Gastroesophageal sphincter (tissue), 4 donors: ENCODE data around the gene ATP9A. TPM values are rescaled to one million over a fixed set of nuclear protein-coding genes. Genes with fewer than 3 reads are reported as not detected.
"Not testable (repeated sequence)": the region's sequence is repeated elsewhere in the genome, so short reads cannot be mapped to it uniquely, and the experiment has no call there.

Source experiments
- ATAC-seq: fragments of 150-250 bp; one replicate; pipeline ENCODE4 v1.9.1; 2016; ENCODE audit warnings: mild to moderate bottlenecking, moderate library complexity
- H3K27ac ChIP-seq, 4 donors: fragments of 200-600 bp; sonication (generic) in 3 of 4; 1 replicate in 3 of 4; 2 replicates in 1 of 4; pipeline ENCODE4 v1.5.1; 2016 to 2019
- H3K27me3 ChIP-seq: fragments of 200-600 bp; sonication (generic); one replicate; pipeline ENCODE4 v1.5.1; 2019
- H3K36me3 ChIP-seq, 2 donors: fragments of 200-600 bp; sonication (generic); one replicate each; pipeline ENCODE4 v1.5.1; 2019; ENCODE audit warnings: control low read depth in 1 of 2
- H3K4me1 ChIP-seq, 3 donors: fragments of 200-600 bp; sonication (generic); 1 replicate in 2 of 3; 2 replicates in 1 of 3; pipeline ENCODE4 v1.5.1; 2016 to 2019; ENCODE audit warnings: control low read depth in 2 of 3
- H3K4me3 ChIP-seq, 2 donors: fragments of 200-600 bp; sonication (generic); one replicate each; pipeline ENCODE4 v1.5.1; 2019; ENCODE audit warnings: mild to moderate bottlenecking in 1 of 2, moderate library complexity in 1 of 2
- H3K9me3 ChIP-seq, 3 donors: fragments of 200-600 bp; sonication (generic); one replicate each; pipeline ENCODE4 v1.5.1; 2017 to 2019; ENCODE audit warnings: control low read depth in 2 of 3
- EP300 ChIP-seq: sonication (generic); formaldehyde crosslinking; IDR thresholded peaks from one replicate; pipeline ENCODE4 v1.6.1; 2017; ENCODE audit warnings: antibody characterized with exemption, mild to moderate bottlenecking
- POLR2A ChIP-seq, 2 donors: fragments of 450-650 bp; IDR thresholded peaks; one replicate each; pipeline ENCODE4 v1.6.1; 2017; ENCODE audit warnings: antibody characterized with exemption in 2 of 2, mild to moderate bottlenecking in 2 of 2, moderate library complexity in 1 of 2
- POLR2AphosphoS5 ChIP-seq: sonication (generic); formaldehyde crosslinking; IDR thresholded peaks from one replicate; pipeline ENCODE4 v1.6.1; 2017; ENCODE audit warnings: antibody characterized with exemption
- WGBS, 2 donors: methylation state at CpG; one replicate each; pipeline ENCODE4 v1.1.5; 2018; ENCODE audit warnings: low coverage in 1 of 2; 5-methylcytosine and 5-hydroxymethylcytosine counted together
- total RNA-seq, 4 donors: library from RNA; depleted of rRNA; stranded (reverse); fragments of >200 nt; gene quantifications; one replicate each; pipeline ENCODE4 v1.1.0, GENCODE V29; 2016
- TF ChIP-seq, protein P1 (sequence below), 4 experiments: fragments of 200-600 bp in 2 of 4; fragments of 450-650 bp in 2 of 4; sonication (generic) in 1 of 4; IDR thresholded peaks; one replicate each; pipeline ENCODE4 v1.5.1; 2017 to 2019; ENCODE audit warnings: antibody characterized with exemption in 4 of 4, mild to moderate bottlenecking in 2 of 4, moderate library complexity in 2 of 4

The ATP9A gene, protein sequence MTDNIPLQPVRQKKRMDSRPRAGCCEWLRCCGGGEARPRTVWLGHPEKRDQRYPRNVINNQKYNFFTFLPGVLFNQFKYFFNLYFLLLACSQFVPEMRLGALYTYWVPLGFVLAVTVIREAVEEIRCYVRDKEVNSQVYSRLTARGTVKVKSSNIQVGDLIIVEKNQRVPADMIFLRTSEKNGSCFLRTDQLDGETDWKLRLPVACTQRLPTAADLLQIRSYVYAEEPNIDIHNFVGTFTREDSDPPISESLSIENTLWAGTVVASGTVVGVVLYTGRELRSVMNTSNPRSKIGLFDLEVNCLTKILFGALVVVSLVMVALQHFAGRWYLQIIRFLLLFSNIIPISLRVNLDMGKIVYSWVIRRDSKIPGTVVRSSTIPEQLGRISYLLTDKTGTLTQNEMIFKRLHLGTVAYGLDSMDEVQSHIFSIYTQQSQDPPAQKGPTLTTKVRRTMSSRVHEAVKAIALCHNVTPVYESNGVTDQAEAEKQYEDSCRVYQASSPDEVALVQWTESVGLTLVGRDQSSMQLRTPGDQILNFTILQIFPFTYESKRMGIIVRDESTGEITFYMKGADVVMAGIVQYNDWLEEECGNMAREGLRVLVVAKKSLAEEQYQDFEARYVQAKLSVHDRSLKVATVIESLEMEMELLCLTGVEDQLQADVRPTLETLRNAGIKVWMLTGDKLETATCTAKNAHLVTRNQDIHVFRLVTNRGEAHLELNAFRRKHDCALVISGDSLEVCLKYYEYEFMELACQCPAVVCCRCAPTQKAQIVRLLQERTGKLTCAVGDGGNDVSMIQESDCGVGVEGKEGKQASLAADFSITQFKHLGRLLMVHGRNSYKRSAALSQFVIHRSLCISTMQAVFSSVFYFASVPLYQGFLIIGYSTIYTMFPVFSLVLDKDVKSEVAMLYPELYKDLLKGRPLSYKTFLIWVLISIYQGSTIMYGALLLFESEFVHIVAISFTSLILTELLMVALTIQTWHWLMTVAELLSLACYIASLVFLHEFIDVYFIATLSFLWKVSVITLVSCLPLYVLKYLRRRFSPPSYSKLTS
- 10 to 100 TPM; 49.3 to 80.2 (median 57.7) TPM for total RNA-seq

DNA sequence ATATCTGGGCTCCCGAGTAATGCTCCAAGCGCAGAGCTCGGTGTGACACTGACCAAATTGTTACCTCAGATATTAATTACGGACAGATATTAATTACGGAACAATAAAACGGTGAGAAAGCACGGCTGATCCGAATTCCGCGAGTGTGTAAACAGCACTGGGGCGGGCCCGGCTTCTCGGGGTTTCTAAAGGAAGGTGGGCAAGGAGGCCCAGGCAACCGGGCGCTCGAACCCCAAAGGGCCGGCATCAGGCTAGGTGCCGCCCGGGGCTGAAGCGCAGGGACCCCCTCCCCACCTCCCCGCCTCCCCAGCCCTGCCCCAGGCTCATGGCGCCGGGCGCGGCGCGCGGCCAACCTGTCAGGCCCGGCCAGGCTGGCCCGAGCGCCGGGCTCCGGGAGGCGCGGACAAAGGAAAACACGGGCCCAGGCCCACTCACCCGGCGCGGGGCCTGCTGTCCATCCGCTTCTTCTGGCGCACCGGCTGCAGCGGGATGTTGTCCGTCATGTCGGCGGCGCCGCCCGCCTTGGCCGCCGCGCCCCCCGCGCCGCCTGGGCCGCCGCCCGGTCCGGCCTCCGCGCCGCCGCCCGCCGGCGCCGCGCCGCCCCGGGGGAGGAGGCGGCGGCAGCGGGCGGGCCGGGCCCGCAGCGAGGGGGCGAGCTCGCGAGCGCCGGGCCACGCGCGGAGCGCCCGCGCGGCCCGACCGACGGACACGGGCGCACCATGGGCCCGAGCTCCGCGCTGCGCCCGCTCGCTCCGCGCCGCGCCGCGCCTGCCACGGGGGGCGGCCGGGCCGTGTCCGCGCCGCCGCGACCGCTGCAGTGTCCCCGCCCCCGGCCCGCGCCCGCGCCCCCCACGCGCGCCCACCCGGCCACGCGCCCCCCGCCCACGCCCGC, at the start of gene ATP9A:
ATP9A (minus strand) TSS at position 524 of the 892 bp plus-strand sequence; CDS start at position 503, 21 bp downstream.
- peak within 1 kb of the TSS; percentile 11 to 86 (median 83) for H3K27ac ChIP-seq
- no CpG with 5 or more reads among the region's 131 CpGs for WGBS, 2 donors

DNA sequence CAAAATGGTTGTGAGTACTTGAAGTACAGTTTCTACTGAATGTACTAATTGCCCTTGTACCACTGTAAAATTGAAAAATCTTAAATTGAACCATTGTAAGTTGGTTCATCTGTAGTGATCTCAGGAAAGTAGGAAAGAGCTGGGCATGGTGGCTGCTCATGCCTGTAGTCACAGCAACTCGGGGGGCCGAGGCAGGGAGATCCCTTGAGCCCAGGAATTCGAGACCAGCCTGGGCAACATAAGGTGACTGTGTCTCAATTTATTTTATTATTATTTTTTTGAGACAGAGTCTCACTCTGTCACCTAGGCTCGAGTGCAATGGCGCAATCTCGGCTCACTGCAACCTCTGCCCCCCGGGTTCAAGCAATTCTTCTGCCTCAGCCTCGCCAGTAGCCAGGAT, 48.7 kb upstream of the ATP9A start:
- not testable (repeated sequence) for ATAC-seq, H3K36me3 ChIP-seq

More for the DNA sequence above, at the start of gene ATP9A:
- H3K36me3 ChIP-seq = no peaks in the 10 kb centered on the region
- H3K9me3 ChIP-seq = no peaks in the 10 kb centered on the region
- TF ChIP-seq POLR2A (IDR thresholded peaks at IDR 0.05) = no peak
- peak; percentile 18 for TF ChIP-seq POLR2AphosphoS5
- H3K4me1 ChIP-seq = peaks cover 0 to 33% (median 0%) of the 10 kb centered on the region in 3 donors
- H3K4me3 ChIP-seq = peak within 1 kb of the TSS; percentile 79 to 86
- no peaks in the 10 kb centered on the region for H3K27me3 ChIP-seq
- ATAC-seq = peak; percentile 64

DNA sequence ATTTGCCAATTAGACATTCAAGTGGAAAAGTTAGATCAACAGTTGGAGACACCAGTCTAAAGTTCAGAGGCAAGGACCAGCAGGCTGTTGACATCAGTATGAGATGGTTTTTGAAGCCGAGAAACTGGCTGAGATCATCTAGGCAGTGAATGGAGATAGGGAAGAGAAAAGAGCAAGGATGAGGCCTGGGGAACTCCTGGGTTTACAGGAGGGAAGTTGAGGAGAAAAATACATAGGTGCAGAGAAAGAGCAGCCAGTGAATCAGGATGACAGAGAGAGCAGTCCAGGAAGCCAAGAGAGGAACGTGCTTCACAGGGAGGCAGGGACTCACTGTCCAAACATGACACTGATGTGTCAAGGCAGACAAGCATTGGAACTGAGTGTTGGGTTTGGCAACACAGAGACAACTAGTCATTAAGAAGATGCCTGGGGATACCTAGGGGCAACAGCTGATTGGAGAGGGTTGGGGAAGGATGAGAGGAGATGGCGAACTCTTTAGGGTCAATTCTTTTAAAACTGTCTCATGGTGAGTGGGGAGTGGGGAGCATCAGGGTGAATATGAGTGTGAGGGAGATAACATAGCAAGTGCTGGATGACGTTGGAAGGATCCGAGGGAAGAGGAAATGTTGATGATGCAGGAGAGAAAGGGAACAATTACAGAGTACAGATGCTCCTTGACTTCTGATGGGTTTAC, 47.3 kb upstream of the ATP9A start:
- no peak overlapping the region for H3K4me3 ChIP-seq
- WGBS, 2 donors = 59 to 60% methylated on average over 4 to 5 of the region's 5 CpGs
- no peaks in the 10 kb centered on the region for H3K9me3 ChIP-seq

More for the DNA sequence above, 48.7 kb upstream of the ATP9A start:
- H3K9me3 ChIP-seq, H3K4me3 ChIP-seq, H3K27ac ChIP-seq, H3K27me3 ChIP-seq, H3K4me1 ChIP-seq: not testable (repeated sequence)
- 88 to 95% methylated on average over 7 to 8 of the region's 8 CpGs for WGBS, 2 donors

DNA sequence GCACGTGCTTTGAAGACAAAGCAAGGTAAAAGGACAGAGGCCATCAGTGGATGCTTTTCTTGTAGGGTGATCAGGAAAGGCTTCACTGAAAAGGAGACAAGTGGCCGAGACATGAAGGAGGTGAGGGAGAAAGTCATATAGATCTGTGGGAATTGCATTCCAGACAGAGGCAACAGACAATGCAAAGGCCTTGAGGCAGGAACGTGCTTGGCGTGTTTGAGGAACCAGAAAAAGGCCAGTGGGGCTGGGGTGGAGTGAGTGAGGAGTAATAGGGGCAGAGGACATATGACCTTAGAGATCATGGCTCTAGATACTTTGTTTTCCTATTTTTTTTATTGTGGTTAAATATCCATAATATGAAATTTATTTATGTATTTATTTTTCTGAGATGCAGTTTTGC, 44.7 kb upstream of the ATP9A start:
- no peak for ATAC-seq

More for the DNA sequence above, 47.3 kb upstream of the ATP9A start:
- no peak for ATAC-seq
- Histone ChIP-seq H3K27me3 (no peaks in the 10 kb centered on the region), H3K4me1 (peaks cover 0 to 13% (median 0%) of the 10 kb centered on the region in 3 donors), H3K27ac (no peak overlapping the region), H3K36me3 (no peaks in the 10 kb centered on the region)
- TF ChIP-seq POLR2A (IDR thresholded peaks at IDR 0.05) = no peak
- no peak for TF ChIP-seq POLR2AphosphoS5
- TF ChIP-seq EP300 = no peak
- TF ChIP-seq, protein P1, sequence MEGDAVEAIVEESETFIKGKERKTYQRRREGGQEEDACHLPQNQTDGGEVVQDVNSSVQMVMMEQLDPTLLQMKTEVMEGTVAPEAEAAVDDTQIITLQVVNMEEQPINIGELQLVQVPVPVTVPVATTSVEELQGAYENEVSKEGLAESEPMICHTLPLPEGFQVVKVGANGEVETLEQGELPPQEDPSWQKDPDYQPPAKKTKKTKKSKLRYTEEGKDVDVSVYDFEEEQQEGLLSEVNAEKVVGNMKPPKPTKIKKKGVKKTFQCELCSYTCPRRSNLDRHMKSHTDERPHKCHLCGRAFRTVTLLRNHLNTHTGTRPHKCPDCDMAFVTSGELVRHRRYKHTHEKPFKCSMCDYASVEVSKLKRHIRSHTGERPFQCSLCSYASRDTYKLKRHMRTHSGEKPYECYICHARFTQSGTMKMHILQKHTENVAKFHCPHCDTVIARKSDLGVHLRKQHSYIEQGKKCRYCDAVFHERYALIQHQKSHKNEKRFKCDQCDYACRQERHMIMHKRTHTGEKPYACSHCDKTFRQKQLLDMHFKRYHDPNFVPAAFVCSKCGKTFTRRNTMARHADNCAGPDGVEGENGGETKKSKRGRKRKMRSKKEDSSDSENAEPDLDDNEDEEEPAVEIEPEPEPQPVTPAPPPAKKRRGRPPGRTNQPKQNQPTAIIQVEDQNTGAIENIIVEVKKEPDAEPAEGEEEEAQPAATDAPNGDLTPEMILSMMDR (IDR thresholded peaks at IDR 0.05) = no peak

More for the DNA sequence above, 44.7 kb upstream of the ATP9A start:
- Histone ChIP-seq H3K27ac (no peak overlapping the region), H3K4me3 (no peak overlapping the region), H3K9me3 (no peaks in the 10 kb centered on the region), H3K36me3 (no peaks in the 10 kb centered on the region), H3K27me3 (no peaks in the 10 kb centered on the region), H3K4me1 (peaks cover 0 to 13% (median 0%) of the 10 kb centered on the region in 3 donors)
- WGBS, 2 donors = 87 to 92% methylated on average over 4 of the region's 4 CpGs
- TF ChIP-seq EP300 = no peak
- TF ChIP-seq, protein P1 (IDR thresholded peaks at IDR 0.05) = no peak
- no peak for TF ChIP-seq POLR2AphosphoS5
- no peak for TF ChIP-seq POLR2A (IDR thresholded peaks at IDR 0.05)
